ELF-1 (cell line): ENCODE measurements around the gene BTBD16.

Experiments
- DNase-seq: peaks from one replicate; pipeline ENCODE4 v3.0.0-alpha.2; 2016; ENCODE audit warnings: low read depth, low spot score

BTBD16 gene

DNA sequence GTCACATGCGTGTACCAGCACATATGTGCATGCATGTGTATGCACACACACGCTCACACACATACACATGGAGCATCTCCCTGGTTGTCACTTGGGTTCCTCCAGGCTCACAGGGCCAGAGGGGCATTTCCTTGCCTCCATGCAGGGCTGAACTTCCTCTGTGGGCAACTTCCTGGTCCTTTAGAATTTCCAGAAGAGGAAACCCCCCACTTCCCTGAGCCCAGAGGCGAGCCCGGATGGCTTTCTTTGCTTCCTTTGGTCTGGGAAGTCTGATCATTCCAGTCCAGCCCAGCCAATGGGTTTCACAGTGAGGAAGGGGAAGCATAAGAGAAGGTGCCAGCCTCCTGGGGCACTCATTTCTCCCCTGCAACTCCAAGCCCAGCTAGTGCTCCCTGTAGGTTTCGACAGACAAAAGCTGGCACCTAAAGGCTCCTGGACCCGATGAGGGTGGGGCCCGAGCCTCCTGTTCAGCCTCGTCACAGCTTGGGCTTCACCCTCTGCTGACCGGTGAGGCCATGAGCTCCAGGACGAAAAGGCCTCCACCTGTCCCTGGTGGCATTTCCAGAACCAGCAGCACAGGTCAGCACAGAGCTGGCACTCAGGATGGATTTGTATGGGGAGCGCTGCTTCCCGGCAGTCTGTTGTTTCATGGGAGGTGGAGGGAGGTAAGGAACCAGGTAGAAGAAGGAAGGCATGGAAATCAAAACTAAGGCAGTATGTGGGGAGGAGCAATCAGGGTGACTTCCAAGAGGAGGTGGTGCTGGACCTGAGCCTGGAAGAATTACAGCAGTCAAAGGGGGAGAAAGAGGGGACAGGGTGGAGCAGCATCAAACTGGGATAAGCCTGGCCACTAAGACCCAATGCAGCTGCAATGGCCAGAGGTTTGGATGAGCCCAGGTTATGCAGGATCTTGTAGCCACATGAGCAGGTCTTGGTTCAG lies 23.7 kb downstream of the BTBD16 start:
- DNase-seq, result no peak

DNA sequence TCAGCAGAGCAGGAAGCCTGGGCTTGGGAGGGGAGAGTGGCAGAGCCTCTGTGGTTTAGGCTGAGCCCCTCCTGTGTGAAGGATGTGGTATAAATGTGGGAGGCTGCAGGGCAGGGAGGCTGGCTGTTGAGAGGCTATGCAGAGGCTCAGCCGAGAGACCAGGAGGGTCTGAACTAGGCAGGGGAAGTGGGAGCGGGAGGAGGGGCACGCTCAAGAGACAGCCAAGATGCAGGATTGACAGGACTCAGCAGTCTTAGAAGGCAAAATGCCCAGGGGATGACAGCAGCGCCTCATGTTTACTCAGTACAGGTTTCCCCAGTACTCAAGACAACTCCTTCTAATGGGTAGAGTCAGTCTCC lies 24.3 kb downstream of the BTBD16 start:
- DNase-seq, result no peak

DNA sequence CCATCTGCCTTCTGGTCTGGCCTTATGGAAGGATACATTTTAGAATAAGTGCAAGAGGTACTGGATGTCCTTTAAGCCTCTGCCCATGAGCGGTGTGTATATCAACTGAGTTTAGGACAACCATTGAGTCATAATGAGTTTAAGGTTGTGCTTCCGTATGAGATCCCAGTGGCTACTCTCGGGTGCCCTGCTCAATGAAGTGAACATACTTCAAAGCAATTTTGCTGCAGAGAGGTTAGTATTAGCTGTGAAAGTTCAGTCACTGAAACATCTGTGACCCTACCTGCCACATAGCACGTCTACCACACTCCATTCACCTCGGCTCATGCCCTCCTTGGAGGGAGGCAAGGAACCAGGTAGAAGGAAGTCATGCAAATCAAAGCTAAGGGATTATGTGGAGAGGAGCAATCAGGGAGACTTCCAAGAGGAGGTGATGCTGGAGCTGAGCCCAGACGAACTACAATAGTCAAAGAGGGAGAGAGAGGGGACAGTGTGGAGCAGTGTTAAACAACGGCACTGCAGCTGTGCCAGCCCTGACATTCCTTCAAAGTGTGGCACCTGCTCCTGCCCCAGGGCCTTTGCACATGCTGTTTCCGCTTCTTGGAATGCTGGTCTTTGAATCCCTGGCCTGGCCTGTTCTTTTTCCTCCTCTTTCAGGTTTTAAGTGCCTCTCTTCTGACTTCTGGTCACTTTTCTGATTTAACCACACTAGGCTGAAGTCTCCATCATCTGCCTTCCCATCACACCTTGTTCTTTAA lies 25.4 kb downstream of the BTBD16 start:
- no peak for DNase-seq

DNA sequence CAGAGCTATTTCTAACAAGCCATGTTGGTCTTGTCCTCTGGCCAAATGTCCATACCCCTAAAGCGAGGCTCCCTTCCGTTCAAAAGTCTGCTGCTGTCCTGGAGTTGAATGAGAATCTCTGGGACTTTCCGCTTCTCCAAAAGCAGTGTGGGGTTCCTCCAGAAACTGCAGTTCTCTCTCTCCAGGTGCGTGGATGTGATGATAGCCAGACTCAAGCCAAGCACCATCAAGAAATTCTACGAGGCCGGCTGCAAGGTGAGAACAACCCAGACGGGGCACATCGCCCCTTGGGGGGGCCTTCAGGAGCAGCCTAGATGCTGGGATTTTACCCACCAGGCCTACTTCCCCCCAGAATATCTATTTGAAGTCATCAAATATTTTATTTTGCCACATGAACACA lies 26.5 kb downstream of the BTBD16 start:
- DNase-seq, result no peak

DNA sequence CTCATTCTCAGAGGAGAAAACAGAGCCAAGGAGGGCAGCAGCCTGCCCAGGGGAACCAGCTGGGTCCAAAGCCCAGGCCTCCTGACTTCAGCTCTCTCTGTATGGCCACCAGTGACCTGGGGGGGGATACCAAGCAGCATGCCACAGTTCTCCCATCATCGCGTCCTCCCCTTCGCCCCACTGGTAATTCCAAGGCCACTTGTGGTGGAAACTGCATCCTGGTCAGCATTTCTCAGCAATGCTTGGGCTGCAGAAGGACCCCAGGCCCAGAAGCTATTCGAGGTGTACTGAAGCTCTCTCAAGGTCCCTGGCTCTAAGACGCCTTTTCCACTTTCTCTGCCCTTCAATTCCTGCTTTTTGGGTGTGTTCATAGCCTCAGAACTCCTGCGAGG lies 27.1 kb downstream of the BTBD16 start:
- no peak for DNase-seq

DNA sequence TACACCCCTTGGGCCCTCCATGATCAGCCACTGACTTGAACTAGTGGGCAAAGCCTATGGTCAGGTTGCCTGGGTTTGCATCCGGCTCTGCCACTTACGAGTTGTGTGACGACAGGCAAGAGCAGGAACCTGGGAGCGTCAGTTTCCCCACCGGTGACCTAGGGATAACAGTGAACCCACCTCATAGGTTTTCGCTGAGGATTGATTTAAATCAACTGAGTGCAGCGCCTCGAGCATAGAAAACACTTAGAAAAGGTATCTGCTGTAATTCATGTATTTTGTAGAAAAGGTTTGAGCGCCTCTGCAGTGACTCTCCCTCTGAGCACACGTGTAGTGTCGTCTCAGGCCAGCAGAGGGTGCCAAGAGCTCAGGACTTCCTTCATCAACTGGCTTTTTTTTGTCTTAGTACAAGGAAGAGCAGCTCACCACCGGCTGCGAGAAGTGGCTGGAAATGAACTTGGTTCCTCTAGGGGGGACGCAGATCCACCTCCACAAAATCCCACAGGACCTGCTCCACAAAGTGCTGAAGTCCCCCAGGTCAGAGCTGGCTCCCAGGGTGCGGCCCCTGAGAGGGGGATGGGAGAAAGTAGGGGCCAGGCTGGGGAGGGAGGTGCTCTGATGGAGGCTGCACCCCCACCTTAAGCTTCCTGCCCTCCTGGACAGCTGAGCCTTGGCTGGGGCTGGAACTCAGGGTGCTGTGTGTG lies 27.7 kb downstream of the BTBD16 start:
- peak; percentile 90 for DNase-seq

DNA sequence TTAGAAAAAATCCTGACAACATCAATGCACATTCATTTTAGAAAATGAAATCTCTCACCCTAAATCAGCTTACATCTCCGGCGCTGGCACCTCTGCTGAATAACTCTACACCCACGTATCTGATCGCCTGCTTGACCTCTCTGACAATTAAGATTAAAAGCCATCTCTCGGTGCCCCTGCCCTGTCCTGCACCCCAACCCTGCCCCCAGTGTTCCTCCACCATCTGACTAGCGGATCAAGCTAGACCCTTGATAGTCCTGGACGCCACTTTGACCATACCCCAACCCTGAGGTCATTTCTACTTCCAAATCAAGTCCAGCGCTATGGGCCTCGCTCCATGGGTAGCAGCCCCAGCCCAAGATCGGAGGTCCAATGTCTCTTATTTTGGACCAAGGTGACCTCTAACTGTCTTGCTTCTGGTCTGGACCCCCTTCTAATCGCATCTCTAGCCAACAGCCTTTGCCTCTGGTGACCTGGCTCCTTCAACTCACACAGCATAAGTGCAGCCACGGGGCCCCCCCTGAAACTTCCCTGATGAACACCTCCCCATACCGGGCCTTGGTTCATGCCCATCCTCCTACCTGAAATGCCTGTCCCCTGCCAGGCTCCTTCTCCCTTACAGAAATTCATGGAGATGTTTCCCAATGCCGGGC lies 28.5 kb downstream of the BTBD16 start:
- DNase-seq, result no peak

DNA sequence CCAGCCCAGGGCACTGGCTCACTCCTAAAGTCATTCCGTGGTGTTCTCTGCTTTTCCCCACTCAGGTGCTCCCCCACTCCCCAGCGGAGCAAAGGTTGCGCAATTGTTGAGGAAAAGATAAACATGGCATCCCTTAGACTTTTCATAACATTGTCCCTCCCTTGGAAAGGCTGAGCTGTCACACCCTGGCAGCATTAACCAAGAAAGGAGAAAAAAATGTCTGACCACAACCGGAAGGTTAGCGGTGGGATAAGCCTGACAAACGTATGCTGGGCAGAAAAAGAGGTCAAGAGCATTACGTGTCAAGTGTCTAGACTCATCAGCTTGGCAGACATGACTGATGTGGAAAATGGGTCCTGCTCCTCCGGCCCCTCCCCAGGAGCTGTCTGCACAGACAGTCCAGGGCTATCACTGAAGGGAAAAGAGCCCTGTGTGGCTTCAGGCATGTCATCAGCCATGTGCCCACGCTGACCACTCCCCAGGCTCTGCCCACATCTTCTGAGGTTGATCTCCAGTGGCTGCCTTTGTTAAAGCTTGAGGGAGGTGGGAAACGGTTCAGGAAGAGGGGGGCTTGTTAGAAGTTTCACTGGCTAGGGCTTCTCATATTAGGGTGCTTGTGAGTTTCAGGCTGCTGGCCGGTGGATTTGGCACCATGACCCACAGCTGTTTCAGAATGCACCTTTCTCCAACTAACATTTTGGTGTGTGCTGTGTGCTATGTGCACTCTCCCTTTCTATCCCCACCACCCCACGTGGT lies 30.1 kb downstream of the BTBD16 start:
- no peak for DNase-seq

DNA sequence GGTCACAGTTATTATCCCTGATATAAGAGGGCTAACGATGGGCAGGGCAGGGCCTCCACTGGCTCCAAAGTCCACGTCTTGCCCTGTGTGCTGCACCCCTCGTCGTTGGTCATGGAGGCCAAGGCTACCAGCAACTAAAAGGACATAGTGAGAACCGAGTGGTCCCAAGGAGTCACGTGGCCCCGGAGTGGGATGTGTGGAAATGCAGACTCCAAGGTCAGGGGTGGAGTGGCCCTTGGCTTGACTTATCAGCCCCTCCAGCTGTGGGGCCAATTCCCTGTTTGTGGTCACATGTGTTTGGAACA lies 30.7 kb downstream of the BTBD16 start:
- DNase-seq, result no peak

DNA sequence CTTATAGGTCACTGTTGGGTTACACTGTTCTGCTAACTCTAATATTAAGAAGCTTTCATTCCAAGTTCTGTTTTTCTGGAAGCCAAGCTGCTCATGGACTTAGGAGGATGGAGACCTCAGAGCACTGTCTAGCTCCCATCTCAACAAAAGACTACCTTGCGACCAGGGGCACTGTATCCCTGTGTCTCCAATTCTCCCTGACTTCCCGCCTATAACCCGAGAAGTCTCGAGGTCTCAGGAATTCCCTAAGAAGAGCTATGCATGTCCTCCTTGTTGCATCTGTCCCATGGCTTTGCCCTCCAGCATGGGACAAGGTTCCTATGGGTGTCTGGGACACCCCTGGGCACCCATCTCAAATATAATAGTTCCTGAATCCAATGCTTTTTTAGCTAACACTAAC lies 31.2 kb downstream of the BTBD16 start:
- no peak for DNase-seq

DNA sequence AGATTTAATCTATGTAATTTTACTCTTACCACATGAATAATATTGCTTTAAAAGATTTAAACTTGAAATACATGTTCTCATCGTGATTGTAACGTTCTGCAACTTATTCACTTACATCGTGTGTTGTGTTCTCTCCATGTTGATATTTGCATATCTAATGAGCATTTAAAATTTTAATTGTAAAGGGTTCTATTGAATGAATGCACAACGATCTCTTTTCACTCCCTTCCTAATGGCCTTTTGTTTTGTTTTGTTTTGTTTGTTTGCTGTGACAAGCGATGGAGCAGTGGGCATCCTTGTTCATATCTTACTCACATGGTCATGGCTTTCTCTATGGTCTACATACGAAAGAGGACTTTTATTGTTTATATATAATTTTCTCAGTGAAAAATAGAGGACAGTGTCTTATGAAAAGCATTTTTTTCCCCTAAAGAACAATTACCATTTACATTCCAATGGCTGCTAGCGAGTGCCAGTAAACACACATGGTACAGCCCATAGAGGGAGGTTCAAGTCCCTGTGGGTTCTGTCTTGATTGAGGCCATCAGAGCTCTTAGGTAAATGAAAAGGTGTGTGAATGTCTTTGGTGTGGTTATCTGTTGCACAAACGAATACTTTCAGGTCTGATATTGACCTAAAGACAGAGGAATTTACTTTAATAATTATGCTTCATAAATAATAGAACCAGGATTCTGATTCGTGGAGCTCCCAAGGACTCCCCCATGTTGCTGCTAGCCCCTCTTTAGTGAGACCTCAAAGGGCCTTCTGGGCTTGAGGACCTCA lies 32.4 kb downstream of the BTBD16 start:
- no peak for DNase-seq

DNA sequence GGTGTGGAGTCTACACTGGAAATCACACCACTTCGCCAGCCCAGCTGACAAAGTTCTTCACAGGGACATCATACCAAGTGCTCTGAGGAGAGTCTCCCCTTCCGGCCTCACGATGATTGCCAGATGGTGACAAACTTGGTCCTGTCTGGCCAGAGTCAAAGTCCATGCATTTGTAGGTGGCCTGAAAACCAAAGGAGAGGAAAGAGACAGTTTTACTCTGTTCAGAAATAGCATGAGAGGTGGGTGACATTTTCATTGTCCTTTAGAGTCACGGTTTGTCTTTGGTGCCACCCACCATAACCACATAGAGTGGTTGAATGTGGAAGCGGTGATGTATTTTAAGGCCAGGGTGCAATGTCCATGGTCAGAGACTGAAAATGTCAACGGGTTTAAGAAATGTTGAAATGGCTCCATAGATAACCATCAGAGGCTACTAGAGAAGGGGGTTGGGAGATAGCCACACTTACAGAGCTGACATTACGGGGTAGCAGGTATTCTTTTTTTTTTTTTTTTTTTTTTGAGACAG lies 33.0 kb downstream of the BTBD16 start:
- no peak for DNase-seq

DNA sequence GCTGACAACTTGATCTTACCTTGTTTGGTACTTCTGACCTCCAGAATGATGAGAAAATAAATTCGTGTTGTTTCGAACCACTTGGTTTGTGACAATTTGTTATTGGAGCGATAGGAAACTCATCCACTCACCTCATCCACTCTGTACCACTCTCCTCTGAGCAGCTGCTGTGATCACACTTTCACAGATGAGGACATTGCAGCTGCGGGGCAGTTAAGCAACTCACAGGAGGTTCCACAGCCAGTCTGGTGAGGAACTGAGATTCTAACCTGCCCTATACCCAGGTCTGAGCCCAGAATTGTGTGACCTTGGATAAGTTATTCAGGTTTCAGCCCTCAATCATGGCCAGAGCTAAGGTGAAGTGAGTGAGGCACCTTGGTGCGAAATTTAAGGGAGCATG lies 35.2 kb downstream of the BTBD16 start:
- DNase-seq, result no peak

DNA sequence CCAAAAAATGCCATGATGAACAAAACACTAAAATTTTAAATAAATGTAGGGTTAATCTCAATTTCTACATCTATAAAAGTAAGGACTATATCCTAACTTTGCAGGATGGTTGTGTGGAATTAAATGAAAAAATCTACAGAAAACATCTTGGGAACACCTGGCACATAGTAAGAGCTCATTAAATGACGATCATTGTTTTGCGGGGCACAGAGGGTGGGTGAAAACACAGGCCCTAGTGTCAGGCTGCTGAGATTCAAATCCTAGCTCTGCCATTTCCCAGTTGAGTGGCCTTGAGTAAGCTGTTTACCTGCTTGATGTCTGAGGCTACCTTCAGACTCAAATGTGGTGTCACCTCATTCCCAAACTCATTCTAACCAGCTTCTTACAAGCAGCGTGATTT lies 35.6 kb downstream of the BTBD16 start:
- DNase-seq, result no peak

DNA sequence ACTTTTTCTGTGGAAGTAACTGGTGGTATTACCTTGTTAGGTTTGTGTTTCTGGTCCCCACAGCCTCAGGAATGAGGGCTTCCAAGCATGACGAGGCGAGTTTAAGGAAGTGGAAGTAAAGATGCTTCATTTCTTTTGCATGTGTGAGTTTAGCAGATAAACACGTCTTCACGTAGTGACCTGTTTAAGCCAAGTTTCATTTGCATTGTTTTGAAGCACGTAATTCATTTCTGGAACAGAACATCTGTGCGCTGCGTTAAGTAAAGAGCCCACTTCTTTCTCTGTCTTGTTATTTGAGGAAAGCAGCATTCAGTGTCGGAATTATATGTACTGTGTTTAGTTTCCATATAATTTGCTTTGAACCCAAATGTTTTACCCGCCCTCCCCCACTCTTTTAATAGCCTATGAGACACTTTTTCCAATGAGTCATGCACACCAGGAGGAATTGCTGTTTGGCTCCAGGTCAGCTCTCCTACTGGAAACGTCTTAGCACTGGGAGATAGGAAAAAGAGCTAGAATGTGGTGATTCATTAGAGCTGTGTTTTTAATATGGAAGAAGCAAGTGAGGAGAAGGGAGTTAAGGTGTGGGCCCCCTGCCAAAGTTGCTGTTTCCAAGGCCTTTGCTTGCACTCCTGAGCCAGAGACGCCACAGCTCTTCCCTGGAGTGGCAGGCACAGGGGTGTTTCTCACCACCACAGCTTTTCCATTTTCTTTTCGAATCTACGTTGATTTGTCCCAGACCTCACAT lies 36.7 kb downstream of the BTBD16 start:
- peak; percentile 30 for DNase-seq

DNA sequence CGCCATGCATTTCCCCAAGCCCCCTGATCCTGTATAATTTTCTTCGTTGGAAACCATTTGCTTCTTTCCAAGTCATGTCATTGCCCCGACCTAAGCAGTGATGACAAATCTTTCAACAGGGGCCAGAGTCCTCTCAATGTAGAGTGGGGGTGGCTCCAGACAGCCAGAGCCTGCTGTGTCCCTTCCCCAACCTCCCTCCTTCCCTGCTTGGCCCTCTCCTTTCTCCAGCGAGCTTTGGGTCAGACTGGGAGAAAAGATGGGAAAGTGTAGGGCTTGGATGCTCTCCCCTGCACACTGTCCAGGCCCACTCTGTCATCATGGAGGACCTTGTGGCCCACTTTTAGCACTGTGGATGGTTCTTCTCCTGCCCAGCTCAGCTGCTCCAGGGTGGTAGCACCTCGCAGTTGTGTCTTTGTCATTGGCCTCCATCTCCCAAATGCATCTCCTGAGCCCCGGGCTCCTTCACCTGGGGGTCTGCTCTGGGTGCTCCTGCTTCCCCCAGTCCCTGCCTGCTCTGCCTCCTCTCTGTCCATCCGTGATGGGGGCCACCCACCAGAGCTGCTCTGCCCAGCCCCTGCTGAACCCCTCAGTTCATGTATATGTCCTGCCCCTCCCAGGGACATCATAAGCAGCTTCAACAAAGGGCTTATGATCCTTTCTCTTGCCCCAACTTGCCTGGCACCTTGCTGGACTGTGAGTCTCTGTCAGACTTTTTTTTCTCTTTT lies 37.5 kb downstream of the BTBD16 start:
- no peak for DNase-seq

DNA sequence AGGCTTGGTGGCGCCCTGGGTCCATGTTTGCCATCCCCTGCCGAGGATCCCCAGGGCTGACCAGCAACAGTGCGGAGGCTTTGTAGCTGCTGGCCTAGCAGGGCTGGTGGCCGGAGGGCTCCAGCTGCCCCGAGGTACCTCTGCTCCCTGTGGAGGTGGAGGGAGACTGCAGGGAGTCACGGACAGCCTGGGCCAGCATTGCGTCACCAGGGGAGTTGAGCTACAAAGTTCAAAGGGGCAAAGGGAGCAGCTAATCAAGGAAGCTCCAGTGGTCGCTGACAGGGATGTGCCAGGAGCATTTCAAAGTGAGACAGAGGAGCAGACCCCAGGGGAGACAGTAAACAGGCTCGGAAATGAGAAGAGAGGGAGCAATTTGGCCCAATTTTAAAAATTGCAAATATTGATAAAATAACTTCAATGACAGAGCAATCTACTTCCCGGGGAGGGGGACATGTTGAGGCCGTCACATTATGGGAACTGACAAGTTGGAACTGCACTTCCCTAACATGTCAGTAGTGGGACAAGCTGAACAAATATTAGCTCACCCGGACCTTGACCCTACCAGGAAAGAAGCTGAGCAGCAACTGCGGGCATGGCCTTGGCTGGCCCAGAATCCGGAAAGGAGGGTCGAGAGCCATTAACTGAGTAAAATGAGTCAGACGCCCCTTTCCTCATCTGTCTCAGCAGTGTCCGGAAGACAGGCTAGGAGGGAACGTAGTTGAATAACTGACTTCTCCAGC lies 39.4 kb downstream of the BTBD16 start:
- peak; percentile 78 for DNase-seq

DNA sequence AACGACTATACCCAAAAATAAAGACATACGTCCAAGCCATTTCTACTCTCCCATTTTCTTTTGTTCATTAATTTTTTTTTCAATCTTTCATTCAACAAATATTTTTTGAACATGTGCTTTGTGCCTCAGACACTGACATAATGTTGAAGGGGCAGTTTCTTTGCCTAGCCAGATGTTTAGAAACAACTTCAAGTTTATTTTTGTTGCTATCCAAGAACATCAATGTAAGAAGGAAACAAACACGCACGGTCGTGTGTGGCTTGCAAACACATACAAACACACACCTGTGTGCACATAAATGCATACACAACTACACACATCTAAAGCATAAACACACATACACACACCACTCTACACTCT lies 39.9 kb downstream of the BTBD16 start:
- DNase-seq, result no peak
